Measurements from ENCODE around the gene PRKACG.
"Not testable (repeated sequence)": the region's sequence is repeated elsewhere in the genome, so short reads cannot be mapped to it uniquely, and the experiment has no call there.

Gene PRKACG
- long read RNA-seq, donor 1 = 0 reads
- long read RNA-seq, donor 2 = 0 reads
- long read RNA-seq, donor 3 = 0 reads
- long read RNA-seq, donor 4 = 0 reads
- long read RNA-seq, donor 5 = 0 reads
- long read RNA-seq, donor 6 = 0 reads
- long read RNA-seq, donor 7 = 0 reads
- long read RNA-seq, donor 8 = 0 reads

DNA sequence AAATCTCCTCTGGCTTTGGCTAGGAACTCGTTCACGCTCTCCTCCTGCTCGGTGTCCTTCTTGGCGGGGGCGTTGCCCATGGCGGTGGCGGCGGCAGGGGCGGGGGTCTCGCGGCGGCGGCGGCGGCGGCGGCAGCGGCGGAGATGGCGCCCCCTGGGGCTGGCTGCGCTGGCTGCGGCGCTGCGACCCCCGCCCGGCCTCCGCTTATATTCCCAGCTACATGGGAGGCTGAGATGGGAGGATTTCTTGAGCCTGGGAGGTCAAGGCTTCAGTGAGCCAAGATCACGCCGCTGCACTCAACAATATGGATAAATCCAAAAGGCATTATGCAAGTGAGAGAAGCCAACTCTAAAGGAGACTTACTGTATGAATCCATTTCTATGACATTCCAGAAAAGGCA is at the start of gene PRKACG:
Gene PRKACG, minus strand, starts transcription at position 101 of the 400 bp plus-strand sequence. Its CDS starts 21 bp downstream, at position 80.
- DNase-seq = no peak

DNA sequence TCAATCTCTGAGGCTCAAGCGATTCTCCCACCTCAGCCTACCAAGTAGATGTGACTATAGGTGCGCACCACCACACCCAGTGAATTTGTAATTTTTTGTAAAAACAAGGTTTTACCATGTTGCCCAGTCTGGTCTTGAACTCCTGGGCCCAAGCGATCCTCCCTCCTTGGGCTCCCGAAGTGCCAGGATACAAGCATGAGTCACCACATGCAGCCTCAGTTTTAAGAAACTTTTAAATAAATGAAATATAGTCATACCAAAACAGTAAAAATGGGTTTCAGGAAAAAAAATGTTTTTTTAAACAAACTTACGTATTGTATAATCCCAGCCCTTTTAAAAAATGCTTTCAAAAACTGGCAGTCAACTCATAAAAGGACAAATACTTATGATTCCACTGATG is 48.3 kb upstream of the PRKACG start:
- no peak for DNase-seq

DNA sequence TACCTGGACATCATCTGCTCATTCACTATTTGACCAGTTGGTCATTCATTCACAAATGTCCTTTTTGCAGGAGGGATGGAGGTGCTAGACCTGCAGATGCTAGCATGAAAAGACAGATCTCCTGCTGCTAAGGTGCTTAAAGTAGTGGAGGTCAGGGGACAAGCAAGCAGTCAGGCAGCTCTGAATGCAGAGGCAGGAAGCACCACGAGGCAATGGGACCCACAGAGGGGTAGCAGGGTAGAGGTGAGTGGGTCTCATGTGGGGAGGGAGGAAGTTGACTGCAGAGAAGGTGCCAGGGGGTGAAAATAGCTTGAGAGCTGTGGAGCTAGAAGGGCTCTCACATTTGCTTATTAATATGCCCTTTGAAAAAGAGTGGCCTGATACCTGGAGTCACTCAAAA is 46.9 kb upstream of the PRKACG start:
- no peak for DNase-seq

GRCh38 chr9:69058101-69058500 is 44.2 kb upstream of the PRKACG start:
- no peak for DNase-seq

GRCh38 chr9:69056191-69056815 is 42.4 kb upstream of the PRKACG start:
- DNase-seq = no peak

- DNase-seq = no peak
Observed at GRCh38 chr9:69054989-69055388, 41.1 kb upstream of the PRKACG start.

DNA sequence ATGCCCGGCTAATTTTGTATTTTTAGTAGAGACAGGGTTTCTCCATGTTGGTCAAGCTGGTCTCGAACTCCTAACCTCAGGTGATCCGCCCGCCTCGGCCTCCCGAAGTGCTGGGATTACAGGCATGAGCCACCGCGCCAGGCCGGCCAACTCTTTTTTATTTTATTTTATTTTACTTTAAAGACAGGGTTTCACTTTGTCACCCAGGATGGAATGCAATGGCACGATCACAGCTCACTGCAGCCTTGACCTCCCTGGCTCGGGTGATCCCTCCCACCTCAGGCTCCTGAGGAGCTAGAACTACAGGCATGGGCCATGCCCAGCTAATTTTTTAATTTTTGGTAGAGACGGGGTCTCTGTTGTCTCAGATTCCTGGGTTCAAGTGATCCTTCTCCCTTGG is 37.0 kb upstream of the PRKACG start:
- not testable (repeated sequence) for DNase-seq

DNA sequence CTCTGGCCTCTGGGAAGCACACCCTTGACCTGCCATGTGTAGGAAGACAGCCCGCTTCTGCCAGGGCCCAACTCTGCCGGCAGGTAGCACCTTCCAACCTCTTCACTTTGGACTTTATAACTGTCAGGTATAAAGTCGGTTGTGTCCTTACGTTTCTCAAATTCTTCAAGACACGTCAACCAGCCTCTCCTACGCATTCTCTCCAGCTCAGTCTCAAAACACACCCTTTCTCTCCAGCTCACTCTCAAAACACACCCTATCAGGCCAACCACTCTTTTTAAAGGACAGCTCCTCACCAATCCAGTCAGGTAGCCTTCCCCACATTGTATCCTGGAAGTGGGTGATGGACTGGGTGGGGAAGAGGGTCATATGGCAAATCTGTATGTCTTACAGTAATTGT is 35.2 kb upstream of the PRKACG start:
- no peak for DNase-seq

GRCh38 chr9:69047371-69047770 is 33.5 kb upstream of the PRKACG start:
- DNase-seq = no peak

- no peak for DNase-seq
Observed at GRCh38 chr9:69046723-69047122, 32.8 kb upstream of the PRKACG start.

- DNase-seq = no peak
Observed at GRCh38 chr9:69045821-69046220, 31.9 kb upstream of the PRKACG start.

DNA sequence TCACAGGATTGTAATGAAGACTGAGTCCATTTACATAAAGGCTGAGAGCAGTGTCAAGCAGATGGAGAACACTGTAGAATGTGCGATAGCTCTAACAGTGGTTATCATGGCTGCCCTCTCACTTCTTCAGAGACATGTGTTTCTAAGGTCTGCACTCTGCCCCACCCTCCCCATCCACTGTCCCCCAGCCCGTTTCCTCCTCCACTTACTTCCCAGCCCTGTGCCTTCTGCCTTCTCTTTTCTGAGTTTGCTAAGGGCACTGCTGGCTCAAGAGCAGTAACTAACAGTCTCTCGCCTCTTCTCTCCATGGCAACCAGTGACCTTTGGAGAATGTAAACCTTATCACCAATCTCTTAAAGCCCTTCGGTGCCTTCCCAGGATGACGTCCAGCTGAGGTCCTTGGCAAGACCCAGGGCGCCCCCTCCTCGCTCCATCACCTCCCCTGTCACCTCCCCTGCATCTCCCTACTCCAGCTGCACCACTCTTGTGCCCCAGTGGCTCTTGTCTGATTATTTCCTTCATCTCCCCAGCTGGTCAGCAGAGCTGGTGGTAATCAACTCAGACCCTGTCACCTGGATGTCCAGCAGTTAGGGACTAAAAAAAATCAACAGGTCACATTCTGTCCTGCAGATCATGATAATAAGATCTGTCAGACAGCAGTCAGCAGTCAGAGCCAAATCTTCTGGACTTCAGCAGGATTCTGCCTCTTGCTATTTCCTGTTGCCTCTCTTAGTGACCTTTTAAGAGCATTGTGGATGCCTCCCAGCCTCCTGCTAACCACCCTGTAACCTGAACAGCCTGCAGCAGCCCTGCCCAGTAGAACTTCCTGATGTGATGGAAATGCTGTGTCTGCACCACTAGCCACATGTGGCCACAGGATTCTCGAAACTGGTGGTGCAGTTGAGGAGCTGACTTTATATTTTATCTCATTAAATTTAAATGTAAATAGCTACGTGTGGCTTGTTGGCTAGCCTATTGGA is 30.6 kb upstream of the PRKACG start:
- peak; percentile 24 for DNase-seq

- no peak for DNase-seq
Observed at GRCh38 chr9:69040646-69041045, 26.7 kb upstream of the PRKACG start.

- no peak for DNase-seq
Observed at GRCh38 chr9:69036799-69037198, 22.9 kb upstream of the PRKACG start.

- no peak for DNase-seq
Observed at GRCh38 chr9:69036309-69036708, 22.4 kb upstream of the PRKACG start.

DNA sequence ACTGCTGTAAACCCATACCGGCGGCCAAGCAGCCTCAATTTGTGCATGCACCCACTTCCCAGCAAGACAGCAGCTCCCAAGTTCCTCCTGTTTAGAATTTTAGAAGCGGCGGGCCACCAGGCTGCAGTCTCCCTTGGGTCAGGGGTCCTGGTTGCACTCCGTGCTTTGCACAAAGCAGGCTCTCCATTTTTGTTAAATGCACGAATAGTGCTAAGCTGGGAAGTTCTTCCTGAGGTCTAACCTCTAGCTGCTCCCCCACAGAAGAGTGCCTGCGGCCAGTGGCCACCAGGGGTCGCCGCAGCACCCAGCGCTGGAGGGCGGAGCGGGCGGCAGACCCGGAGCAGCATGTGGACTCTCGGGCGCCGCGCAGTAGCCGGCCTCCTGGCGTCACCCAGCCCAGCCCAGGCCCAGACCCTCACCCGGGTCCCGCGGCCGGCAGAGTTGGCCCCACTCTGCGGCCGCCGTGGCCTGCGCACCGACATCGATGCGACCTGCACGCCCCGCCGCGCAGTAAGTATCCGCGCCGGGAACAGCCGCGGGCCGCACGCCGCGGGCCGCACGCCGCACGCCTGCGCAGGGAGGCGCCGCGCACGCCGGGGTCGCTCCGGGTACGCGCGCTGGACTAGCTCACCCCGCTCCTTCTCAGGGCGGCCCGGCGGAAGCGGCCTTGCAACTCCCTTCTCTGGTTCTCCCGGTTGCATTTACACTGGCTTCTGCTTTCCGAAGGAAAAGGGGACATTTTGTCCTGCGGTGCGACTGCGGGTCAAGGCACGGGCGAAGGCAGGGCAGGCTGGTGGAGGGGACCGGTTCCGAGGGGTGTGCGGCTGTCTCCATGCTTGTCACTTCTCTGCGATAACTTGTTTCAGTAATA is 21.8 kb upstream of the PRKACG start, which contains the start of gene FXN:
Gene FXN, plus strand, starts transcription at position 315 of the 871 bp plus-strand sequence. Its CDS starts 31 bp downstream, at position 346.
- DNase-seq = peak; percentile 99

- DNase-seq = no peak
Observed at GRCh38 chr9:69034071-69034470, 20.2 kb upstream of the PRKACG start.

DNA sequence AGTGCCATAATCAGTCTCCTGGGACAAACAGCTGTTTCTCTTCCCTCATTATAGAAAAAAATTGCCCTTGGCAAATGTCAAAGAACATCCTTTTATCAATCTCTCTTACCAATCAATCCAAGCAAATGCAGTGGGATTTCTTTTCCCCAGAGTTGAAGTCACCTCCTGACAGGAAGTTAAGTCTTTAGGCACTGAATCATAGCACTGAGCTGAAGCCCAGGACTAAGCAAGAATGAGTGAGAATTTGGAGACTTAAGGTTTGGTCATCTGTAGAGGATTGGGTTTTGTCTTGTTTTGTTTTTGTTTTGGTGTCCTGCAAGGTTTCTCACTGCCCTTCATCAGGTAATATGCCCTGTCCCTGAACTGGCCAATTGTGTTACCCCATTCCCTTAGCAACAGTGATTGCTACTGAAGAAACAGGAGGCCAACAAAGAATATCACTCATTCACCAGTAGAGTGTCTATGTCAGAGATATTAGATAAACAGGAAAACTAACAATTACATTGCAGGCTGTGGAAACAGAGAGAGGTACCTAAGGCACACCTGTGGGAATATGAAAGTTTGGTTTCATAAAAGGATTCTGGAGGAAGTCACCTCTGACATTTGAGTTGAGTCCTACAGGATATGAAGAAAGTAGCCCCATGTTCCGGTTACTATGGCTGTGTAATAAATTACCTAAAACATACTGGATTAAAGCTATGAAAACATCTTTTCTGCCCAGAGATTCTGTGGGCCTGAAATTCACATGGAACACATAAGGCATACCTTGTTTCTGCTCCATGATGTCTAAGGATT is 17.1 kb upstream of the PRKACG start:
- no peak for DNase-seq

- no peak for DNase-seq
Observed at GRCh38 chr9:69029535-69029934, 15.6 kb upstream of the PRKACG start.

DNA sequence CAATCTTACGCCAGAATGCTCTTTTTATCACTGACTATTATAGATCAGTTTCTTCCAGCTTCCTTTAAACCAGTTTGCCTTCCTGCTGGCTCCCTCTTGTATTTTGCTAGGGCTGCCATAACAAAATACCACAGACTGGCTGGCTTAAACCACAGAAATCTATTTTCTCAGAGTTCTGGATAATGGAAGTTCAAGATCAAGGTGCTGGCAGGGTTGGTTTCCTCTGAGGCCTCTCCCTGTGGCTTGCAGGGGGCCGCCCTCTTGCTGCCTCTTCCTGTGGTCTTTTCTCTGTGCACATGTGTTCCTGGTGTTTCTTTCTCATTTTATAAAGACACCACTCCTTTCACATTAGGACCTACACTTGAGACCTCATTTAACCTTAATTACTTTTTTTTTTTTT is 14.8 kb upstream of the PRKACG start:
- DNase-seq = no peak

- peak; percentile 39 for DNase-seq
Observed at GRCh38 chr9:69027355-69028097, 13.6 kb upstream of the PRKACG start.

All from right kidney (tissue), 9 donors.